ENCODE data around the gene SPATS2. TPM values are rescaled to one million over a fixed set of nuclear protein-coding genes. Genes with fewer than 3 reads are reported as not detected.
A peak's percentile ranks its signal among the peaks of the same experiment; 100 is the strongest.

SPATS2 gene
- total and polyA plus RNA-seq, 7 donors = 4.4 to 10.6 (median 9.1) TPM

DNA sequence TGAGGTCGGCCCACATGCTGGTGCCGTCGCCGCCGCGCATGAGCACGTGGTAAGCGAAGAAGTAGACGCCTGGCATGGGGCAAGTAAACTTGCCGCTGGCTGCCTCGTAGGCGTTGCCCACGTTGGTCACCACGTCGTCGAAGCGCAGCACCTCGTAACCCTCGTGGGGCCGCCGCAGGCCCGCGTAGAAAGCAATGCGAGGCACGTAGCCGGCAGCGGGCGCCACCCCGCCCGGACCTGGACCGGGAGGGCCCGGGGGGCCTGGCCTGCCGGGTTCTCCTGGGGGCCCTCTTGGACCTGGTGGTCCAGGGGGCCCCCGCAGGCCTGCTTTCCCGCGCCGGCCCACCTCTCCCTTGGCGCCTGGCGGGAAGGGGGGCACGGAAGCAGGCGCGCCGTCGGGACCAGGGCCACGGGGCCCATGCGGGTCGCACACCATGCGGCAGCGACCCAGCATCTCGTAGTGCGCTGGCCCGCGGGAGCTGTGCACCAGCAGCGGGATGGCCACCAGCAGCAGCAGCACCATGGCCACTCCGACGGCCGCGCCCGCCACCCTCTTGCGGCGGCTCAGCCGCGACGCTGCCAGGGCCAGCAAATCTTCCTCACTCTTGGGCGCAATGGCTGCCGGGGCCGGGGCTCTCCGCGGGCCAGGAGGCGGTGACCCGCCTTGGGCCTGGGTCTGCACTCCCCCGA is 31.2 kb upstream of the SPATS2 start:
- ATAC-seq (no peak), DNase-seq (no peak)
- TF ChIP-seq, protein P1, sequence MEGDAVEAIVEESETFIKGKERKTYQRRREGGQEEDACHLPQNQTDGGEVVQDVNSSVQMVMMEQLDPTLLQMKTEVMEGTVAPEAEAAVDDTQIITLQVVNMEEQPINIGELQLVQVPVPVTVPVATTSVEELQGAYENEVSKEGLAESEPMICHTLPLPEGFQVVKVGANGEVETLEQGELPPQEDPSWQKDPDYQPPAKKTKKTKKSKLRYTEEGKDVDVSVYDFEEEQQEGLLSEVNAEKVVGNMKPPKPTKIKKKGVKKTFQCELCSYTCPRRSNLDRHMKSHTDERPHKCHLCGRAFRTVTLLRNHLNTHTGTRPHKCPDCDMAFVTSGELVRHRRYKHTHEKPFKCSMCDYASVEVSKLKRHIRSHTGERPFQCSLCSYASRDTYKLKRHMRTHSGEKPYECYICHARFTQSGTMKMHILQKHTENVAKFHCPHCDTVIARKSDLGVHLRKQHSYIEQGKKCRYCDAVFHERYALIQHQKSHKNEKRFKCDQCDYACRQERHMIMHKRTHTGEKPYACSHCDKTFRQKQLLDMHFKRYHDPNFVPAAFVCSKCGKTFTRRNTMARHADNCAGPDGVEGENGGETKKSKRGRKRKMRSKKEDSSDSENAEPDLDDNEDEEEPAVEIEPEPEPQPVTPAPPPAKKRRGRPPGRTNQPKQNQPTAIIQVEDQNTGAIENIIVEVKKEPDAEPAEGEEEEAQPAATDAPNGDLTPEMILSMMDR (IDR thresholded peaks at IDR 0.05) = no peak
- Histone ChIP-seq H3K27ac (no peak overlapping the region), H3K9me3 (no peaks in the 10 kb centered on the region), H3K4me1 (no peaks in the 10 kb centered on the region), H3K4me3 (peak overlapping the region; percentile 58), H3K27me3 (ENCODE audit: insufficient read depth in 3 of 3, low read length in 2 of 3) (peaks cover 0 to 55% (median 22%) of the 10 kb centered on the region in 3 donors), H3K36me3 (ENCODE audit: insufficient read depth in 1 of 2, low read depth in 1 of 2) (no peaks in the 10 kb centered on the region)
- intact Hi-C loops (cut with DNase I) = loop anchor here in 1 of 2 donors (5.0 kb wide), 1 partner anchor 44 kb away; no protein-coding TSS in a partner anchor
- WGBS, 3 donors = 15 to 19% (median 17%) methylated on average over 51 to 72 of the region's 72 CpGs

DNA sequence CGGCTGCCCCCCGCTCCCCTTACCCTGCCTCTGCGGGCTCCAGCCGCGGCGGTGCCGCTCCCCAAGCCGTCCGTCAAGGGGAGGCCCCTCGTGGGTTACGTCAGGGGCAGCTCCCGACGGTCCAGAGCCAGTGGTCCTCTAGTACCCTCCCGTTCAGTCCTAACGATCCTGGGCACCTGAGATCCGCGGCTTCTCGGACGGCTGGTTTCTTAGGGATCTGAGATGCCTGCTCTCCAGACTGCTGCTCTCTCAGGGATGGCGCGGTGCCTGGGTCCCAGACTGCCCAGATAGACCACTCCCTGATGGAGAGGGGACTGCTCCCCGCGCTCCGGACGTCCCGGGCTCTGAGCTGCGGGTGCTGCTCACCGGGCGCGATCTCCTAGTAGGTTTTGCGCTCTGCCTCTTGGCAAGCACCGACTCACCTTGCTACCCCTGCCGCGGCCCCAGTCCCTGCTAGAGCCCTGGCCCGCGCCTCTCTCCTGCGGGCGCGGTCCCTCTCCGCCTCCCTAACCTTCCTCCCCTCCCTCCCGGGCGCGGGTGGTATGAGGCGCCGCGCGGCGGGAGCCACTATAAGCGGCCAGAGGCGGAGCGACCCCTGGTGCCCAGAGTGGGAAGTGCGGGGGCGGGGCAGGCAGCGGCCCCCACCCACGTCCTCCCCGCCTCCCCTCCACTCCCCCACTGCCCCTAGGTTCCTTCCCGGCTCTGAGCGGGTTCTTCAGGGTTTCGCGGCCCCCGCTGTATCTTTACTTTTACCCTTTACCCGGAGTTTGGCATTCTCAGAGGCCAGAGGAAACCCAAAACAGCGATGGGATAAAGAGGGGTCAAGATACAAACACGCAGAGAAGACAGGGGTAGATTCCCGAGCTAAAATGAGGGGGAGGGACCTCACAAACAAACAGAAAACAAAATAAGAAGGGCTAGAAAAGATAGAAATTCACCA is 30.3 kb upstream of the SPATS2 start, which contains the start of gene C1QL4:
Gene C1QL4, minus strand, starts transcription at position 544 of the 940 bp plus-strand sequence. CDS start 711 bp downstream, outside the sequence.
- Histone ChIP-seq H3K27ac (no peak within 1 kb of the TSS), H3K4me3 (peak within 1 kb of the TSS; percentile 58), H3K36me3 (ENCODE audit: insufficient read depth in 1 of 2, low read depth in 1 of 2) (no peaks in the 10 kb centered on the region), H3K27me3 (ENCODE audit: insufficient read depth in 3 of 3, low read length in 2 of 3) (peaks cover 0 to 62% (median 22%) of the 10 kb centered on the region in 3 donors), H3K9me3 (no peaks in the 10 kb centered on the region), H3K4me1 (no peaks in the 10 kb centered on the region)
- ATAC-seq = peak; percentile 83 to 96 (median 91)
- peak; percentile 84 to 91 for DNase-seq
- WGBS, 3 donors = 1 to 2% (median 2%) methylated on average over 57 to 65 of the region's 65 CpGs
- intact Hi-C loops (cut with DNase I) = loop anchor here in 1 of 2 donors (5.0 kb wide), 1 partner anchor 45 kb away; no protein-coding TSS in a partner anchor
- TF ChIP-seq, protein P1 (IDR thresholded peaks at IDR 0.05) = peak; percentile 94

GRCh38 chr12:49338830-49339463 is 28.3 kb upstream of the SPATS2 start:
- WGBS, 3 donors = 75 to 81% (median 76%) methylated on average over 4 to 6 of the region's 6 CpGs
- peaks cover 0 to 71% (median 31%) of the 10 kb centered on the region in 3 donors for H3K27me3 ChIP-seq (ENCODE audit: insufficient read depth in 3 of 3, low read length in 2 of 3)
- TF ChIP-seq, protein P1 (IDR thresholded peaks at IDR 0.05) = no peak
- ATAC-seq = no peak
- H3K4me3 ChIP-seq = no peak overlapping the region
- no peaks in the 10 kb centered on the region for H3K36me3 ChIP-seq (ENCODE audit: insufficient read depth in 1 of 2, low read depth in 1 of 2)
- intact Hi-C loops (cut with DNase I) = loop anchor here in 1 of 2 donors (5.0 kb wide), 1 partner anchor 47 kb away; no protein-coding TSS in a partner anchor
- H3K4me1 ChIP-seq = peaks cover 13% of the 10 kb centered on the region
- DNase-seq = no peak
- H3K9me3 ChIP-seq = no peaks in the 10 kb centered on the region
- no peak overlapping the region for H3K27ac ChIP-seq

- Histone ChIP-seq H3K36me3 (ENCODE audit: insufficient read depth in 1 of 2, low read depth in 1 of 2) (no peaks in the 10 kb centered on the region), H3K9me3 (no peaks in the 10 kb centered on the region), H3K27me3 (ENCODE audit: insufficient read depth in 3 of 3, low read length in 2 of 3) (peaks cover 0 to 71% (median 31%) of the 10 kb centered on the region in 3 donors), H3K4me1 (peaks cover 13% of the 10 kb centered on the region), H3K27ac (no peak overlapping the region), H3K4me3 (no peak overlapping the region)
- WGBS, 3 donors = 60 to 67% (median 60%) methylated on average over 5 of the region's 5 CpGs
- ATAC-seq (no peak), DNase-seq (no peak)
- intact Hi-C loops (cut with DNase I) = loop anchor here in 1 of 2 donors (5.0 kb wide), 1 partner anchor 47 kb away; no protein-coding TSS in a partner anchor
- TF ChIP-seq, protein P1 (IDR thresholded peaks at IDR 0.05) = no peak
Observed at GRCh38 chr12:49339464-49339861, 27.8 kb upstream of the SPATS2 start.
